ENCODE measurements around the gene THSD4.

THSD4 gene

DNA sequence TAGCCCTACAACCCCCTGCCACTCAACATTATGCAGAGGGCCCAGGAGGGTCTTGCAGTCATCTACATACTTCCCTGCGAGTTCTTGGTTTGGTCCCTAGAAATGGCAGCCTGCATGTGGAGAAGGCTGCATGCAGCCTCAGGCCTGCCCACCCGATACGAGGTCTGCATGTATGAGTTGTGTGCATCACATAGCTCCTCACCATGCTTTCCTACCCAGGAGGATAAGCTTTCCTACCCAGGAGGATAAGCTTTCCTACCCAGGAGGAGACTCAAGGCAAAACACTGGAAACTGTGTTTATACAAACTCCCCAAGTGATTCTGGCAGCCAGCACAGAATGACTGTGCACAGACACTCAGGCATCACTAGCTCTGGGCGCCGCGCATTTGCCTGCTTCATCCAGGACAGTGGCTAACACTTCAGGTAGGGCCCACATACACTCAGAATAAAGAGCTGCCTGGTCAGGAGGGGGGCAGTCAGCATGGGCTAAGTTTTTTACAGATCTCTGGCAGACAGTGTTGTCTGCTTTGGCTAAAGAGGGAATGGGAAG is 187.7 kb downstream of the THSD4 start:
- Histone ChIP-seq H3K4me1 (ENCODE audit: insufficient read depth, insufficient read length) (no peaks in the 10 kb centered on the region), H3K27me3 (ENCODE audit: insufficient read depth, insufficient read length) (no peaks in the 10 kb centered on the region), H3K9me3 (ENCODE audit: insufficient read depth, low read length) (peaks cover 9% of the 10 kb centered on the region; the same call in 1 of the 2 replicates), H3K9ac (ENCODE audit: insufficient read length, low read depth) (no peak overlapping the region), H3K36me3 (ENCODE audit: insufficient read depth, insufficient read length, low read length) (no peaks in the 10 kb centered on the region), H3K4me3 (ENCODE audit: insufficient read length, low read depth) (no peak overlapping the region)
- DNase-seq (ENCODE audit: low read depth, low spot score) = no peak
- no peak for TF ChIP-seq YY1 (IDR thresholded peaks at IDR 0.05; ENCODE audit: insufficient read depth, insufficient read length)
- no peak for TF ChIP-seq ZNF274 (IDR thresholded peaks at IDR 0.05; ENCODE audit: low read depth, low read length)
- TF ChIP-seq SUZ12 (IDR thresholded peaks at IDR 0.05; ENCODE audit: extremely low read depth, insufficient read depth, insufficient read length) = no peak

DNA sequence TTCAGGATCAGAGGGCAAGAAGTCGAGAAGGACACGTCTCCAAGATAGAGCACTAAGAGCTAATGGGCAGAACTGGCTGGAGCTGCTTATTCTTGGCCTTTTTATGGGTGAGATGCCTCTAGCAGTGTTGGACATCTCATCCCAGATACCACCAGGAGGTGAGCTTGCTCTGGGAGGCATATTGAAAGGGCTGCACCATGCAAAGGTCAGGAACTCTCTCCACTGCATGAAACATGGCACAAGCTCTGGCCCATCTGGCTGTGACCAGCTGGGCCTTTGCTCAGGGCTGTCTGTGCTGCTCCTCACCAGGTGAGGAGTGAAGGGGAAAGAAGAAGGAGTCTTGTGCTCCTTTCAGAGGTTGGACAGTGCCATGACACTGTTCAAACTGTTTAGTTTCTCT is 188.7 kb downstream of the THSD4 start:
- DNase-seq (ENCODE audit: low read depth, low spot score) = no peak
- H3K4me3 ChIP-seq (ENCODE audit: insufficient read length, low read depth) = no peak overlapping the region
- TF ChIP-seq ZNF274 (IDR thresholded peaks at IDR 0.05; ENCODE audit: low read depth, low read length) (no peak), YY1 (IDR thresholded peaks at IDR 0.05; ENCODE audit: insufficient read depth, insufficient read length) (no peak), SUZ12 (IDR thresholded peaks at IDR 0.05; ENCODE audit: extremely low read depth, insufficient read depth, insufficient read length) (no peak)
- H3K9me3 ChIP-seq (ENCODE audit: insufficient read depth, low read length) = peaks cover 14% of the 10 kb centered on the region; the same call in 1 of the 2 replicates
- no peaks in the 10 kb centered on the region for H3K36me3 ChIP-seq (ENCODE audit: insufficient read depth, insufficient read length, low read length)
- H3K27me3 ChIP-seq (ENCODE audit: insufficient read depth, insufficient read length) = no peaks in the 10 kb centered on the region
- no peaks in the 10 kb centered on the region for H3K4me1 ChIP-seq (ENCODE audit: insufficient read depth, insufficient read length)
- no peak overlapping the region for H3K9ac ChIP-seq (ENCODE audit: insufficient read length, low read depth)

DNA sequence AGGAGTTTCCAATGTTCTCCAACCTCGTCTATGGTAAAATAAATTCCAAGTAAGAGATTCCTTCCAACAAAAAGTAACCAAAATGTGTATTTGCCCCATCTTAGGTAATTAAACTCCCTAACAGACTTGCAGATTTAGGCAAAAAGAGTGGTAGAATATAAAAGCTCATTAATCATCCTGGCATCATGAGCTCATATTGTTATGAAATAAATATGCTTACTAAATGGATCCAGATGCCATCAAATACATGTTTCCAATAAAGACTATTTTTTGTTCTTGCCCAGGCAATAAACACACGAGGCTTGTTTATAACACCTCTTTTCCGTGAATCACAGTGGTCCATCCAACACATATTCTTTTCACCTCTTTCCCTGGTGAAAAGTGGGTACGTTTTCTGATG is 189.4 kb downstream of the THSD4 start:
- DNase-seq (ENCODE audit: low read depth, low spot score) = no peak
- H3K9me3 ChIP-seq (ENCODE audit: insufficient read depth, low read length) = peaks cover 14% of the 10 kb centered on the region; the same call in 1 of the 2 replicates
- no peak overlapping the region for H3K9ac ChIP-seq (ENCODE audit: insufficient read length, low read depth)
- TF ChIP-seq SUZ12 (IDR thresholded peaks at IDR 0.05; ENCODE audit: extremely low read depth, insufficient read depth, insufficient read length) = no peak
- no peak for TF ChIP-seq YY1 (IDR thresholded peaks at IDR 0.05; ENCODE audit: insufficient read depth, insufficient read length)
- no peak for TF ChIP-seq ZNF274 (IDR thresholded peaks at IDR 0.05; ENCODE audit: low read depth, low read length)
- no peaks in the 10 kb centered on the region for H3K27me3 ChIP-seq (ENCODE audit: insufficient read depth, insufficient read length)
- H3K4me3 ChIP-seq (ENCODE audit: insufficient read length, low read depth) = no peak overlapping the region
- no peaks in the 10 kb centered on the region for H3K4me1 ChIP-seq (ENCODE audit: insufficient read depth, insufficient read length)
- H3K36me3 ChIP-seq (ENCODE audit: insufficient read depth, insufficient read length, low read length) = no peaks in the 10 kb centered on the region

DNA sequence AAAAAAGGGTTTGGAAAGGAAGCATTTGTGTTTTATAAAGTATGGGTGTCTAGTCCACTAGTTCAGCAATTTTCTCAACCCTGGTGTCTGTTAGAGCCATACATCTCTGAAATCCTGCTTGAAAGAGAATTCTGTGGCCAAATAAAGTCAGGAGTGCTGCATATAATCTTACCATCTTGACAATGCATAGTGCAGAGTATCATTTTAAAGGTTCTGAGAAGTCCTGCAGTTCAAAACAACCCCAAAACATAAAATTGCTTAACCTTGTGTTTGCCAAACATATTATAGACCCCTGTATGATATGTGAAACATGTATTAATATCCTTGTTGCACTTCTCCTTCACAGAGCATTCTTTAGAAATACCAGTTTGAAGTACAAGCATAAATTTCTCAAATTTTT is 191.3 kb downstream of the THSD4 start:
- DNase-seq (ENCODE audit: low read depth, low spot score) = no peak
- H3K9ac ChIP-seq (ENCODE audit: insufficient read length, low read depth) = no peak overlapping the region
- H3K27me3 ChIP-seq (ENCODE audit: insufficient read depth, insufficient read length) = no peaks in the 10 kb centered on the region
- no peaks in the 10 kb centered on the region for H3K4me1 ChIP-seq (ENCODE audit: insufficient read depth, insufficient read length)
- H3K36me3 ChIP-seq (ENCODE audit: insufficient read depth, insufficient read length, low read length) = no peaks in the 10 kb centered on the region
- no peak overlapping the region for H3K4me3 ChIP-seq (ENCODE audit: insufficient read length, low read depth)
- H3K9me3 ChIP-seq (ENCODE audit: insufficient read depth, low read length) = peaks cover 14% of the 10 kb centered on the region; the same call in 1 of the 2 replicates
- no peak for TF ChIP-seq YY1 (IDR thresholded peaks at IDR 0.05; ENCODE audit: insufficient read depth, insufficient read length)
- TF ChIP-seq SUZ12 (IDR thresholded peaks at IDR 0.05; ENCODE audit: extremely low read depth, insufficient read depth, insufficient read length) = no peak
- no peak for TF ChIP-seq ZNF274 (IDR thresholded peaks at IDR 0.05; ENCODE audit: low read depth, low read length)

DNA sequence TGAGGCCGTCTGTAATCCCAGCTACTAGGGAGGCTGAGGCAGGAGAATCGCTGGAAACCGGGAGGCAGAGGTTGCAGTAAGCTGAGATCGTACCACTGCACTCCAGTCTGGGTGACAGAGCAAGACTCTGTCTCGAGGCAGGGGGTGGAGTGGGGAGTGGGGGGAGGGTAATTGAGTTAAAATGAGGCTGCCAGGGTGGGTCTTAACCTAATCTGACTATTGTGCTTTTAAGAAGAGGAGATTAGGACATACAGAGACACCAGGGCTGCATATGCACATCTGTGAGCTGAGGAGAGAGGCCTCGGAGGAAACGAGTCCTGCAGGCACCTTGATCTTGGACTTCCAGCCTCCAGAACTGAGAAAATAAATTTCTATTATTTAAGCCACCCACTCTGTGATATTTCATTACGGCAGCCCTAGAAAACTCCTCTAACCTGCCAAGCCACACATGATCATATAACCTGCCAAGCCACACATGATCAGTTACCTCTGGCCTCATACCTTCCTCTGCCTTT is 197.0 kb downstream of the THSD4 start:
- TF ChIP-seq SUZ12 (IDR thresholded peaks at IDR 0.05; ENCODE audit: extremely low read depth, insufficient read depth, insufficient read length) (no peak), ZNF274 (IDR thresholded peaks at IDR 0.05; ENCODE audit: low read depth, low read length) (no peak), YY1 (IDR thresholded peaks at IDR 0.05; ENCODE audit: insufficient read depth, insufficient read length) (no peak)
- H3K9ac ChIP-seq (ENCODE audit: insufficient read length, low read depth) = no peak overlapping the region
- no peaks in the 10 kb centered on the region for H3K36me3 ChIP-seq (ENCODE audit: insufficient read depth, insufficient read length, low read length)
- no peaks in the 10 kb centered on the region for H3K27me3 ChIP-seq (ENCODE audit: insufficient read depth, insufficient read length)
- H3K4me1 ChIP-seq (ENCODE audit: insufficient read depth, insufficient read length) = peaks cover 2% of the 10 kb centered on the region
- H3K4me3 ChIP-seq (ENCODE audit: insufficient read length, low read depth) = no peak overlapping the region
- peaks cover 15% of the 10 kb centered on the region; the same call in 1 of the 2 replicates for H3K9me3 ChIP-seq (ENCODE audit: insufficient read depth, low read length)
- no peak for DNase-seq (ENCODE audit: low read depth, low spot score)

DNA sequence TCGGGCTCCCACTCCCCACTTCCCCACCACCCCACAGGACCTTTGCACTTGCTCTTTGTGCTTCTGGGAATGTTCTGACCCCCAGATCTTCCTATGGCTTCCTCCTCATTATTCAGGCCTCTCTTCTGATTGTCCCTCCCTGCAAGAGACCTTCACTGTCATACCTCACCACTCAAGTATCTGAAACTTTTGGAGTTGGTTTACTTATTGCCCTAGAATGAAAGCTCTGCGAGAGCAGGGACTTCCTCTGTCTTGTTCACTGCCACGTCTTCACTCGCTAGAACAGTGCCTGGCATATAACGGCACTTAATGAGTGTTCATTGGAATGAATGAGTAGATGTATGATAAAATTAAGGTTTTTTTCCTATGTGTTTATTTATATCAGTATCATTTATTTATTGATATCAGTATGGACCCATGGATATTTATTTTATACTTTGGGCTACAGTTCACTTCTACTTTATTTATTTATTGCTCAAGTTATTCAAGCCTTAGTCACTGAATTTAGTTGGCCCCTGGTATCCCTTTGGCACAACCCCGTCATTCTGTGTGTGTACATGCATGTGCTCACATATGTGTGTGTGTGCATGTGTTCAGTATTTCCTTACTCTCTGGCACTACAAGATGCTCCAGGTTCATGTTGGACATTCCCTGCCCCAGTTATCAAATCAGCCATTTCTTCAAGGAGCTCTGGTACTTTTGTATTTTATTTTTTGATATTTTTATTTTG is 197.6 kb downstream of the THSD4 start:
- H3K36me3 ChIP-seq (ENCODE audit: insufficient read depth, insufficient read length, low read length) = no peaks in the 10 kb centered on the region

DNA sequence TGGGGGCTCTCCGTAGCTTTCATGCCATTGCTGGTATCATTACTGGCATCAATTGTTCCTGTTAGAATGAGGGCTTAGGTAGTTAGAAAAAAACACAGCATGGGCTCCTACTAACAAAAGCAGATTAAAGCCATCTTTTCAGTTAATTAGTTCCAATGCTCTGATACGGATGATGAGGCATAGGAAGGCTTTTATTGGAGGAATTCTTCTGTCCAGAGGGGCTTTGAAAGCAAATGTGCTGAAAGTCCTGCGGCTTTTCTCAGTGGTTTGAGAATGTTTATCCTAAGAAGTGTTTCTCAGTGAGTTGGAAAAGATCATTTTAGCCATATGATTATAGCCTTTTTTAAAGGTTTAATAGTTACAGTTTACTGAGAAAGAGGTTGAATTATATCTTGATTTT is 198.5 kb downstream of the THSD4 start:
- no peaks in the 10 kb centered on the region for H3K36me3 ChIP-seq (ENCODE audit: insufficient read depth, insufficient read length, low read length)
- no peak overlapping the region for H3K9ac ChIP-seq (ENCODE audit: insufficient read length, low read depth)
- DNase-seq (ENCODE audit: low read depth, low spot score) = no peak
- TF ChIP-seq YY1 (IDR thresholded peaks at IDR 0.05; ENCODE audit: insufficient read depth, insufficient read length) = no peak
- TF ChIP-seq SUZ12 (IDR thresholded peaks at IDR 0.05; ENCODE audit: extremely low read depth, insufficient read depth, insufficient read length) = no peak
- TF ChIP-seq ZNF274 (IDR thresholded peaks at IDR 0.05; ENCODE audit: low read depth, low read length) = no peak
- H3K4me1 ChIP-seq (ENCODE audit: insufficient read depth, insufficient read length) = peaks cover 2% of the 10 kb centered on the region
- H3K27me3 ChIP-seq (ENCODE audit: insufficient read depth, insufficient read length) = no peaks in the 10 kb centered on the region
- no peak overlapping the region for H3K4me3 ChIP-seq (ENCODE audit: insufficient read length, low read depth)
- H3K9me3 ChIP-seq (ENCODE audit: insufficient read depth, low read length) = peaks cover 7% of the 10 kb centered on the region; the same call in 1 of the 2 replicates

More for the DNA sequence above, 197.6 kb downstream of the THSD4 start:
- peaks cover 2% of the 10 kb centered on the region for H3K4me1 ChIP-seq (ENCODE audit: insufficient read depth, insufficient read length)
- no peak for DNase-seq (ENCODE audit: low read depth, low spot score)
- H3K27me3 ChIP-seq (ENCODE audit: insufficient read depth, insufficient read length) = no peaks in the 10 kb centered on the region
- H3K9me3 ChIP-seq (ENCODE audit: insufficient read depth, low read length) = peaks cover 12% of the 10 kb centered on the region; the same call in 1 of the 2 replicates
- H3K9ac ChIP-seq (ENCODE audit: insufficient read length, low read depth) = no peak overlapping the region
- TF ChIP-seq YY1 (IDR thresholded peaks at IDR 0.05; ENCODE audit: insufficient read depth, insufficient read length) = no peak
- H3K4me3 ChIP-seq (ENCODE audit: insufficient read length, low read depth) = no peak overlapping the region

Measured in NT2/D1 (cell line).